Activated CD4-positive, alpha-beta T cell treated with anti-CD3 and anti-CD28 coated beads, Interleukin-2, amount 50 U/mL, for 24 hours (primary cell): ENCODE results near the gene PRPF40B.
"Not testable (repeated sequence)": the region's sequence is repeated elsewhere in the genome, so short reads cannot be mapped to it uniquely, and the experiment has no call there.

Source experiments
- DNase-seq, 2 donors: peaks; one replicate each; pipeline ENCODE4 v3.0.0-alpha.2; 2020; ENCODE audit warnings: low read depth in 1 of 2, low spot score in 1 of 2

The PRPF40B gene

GRCh38 chr12:49609059-49609874 lies 14.1 kb upstream of the PRPF40B start:
- DNase-seq = no peak

- no peak for DNase-seq
These were observed 13.5 kb upstream of the PRPF40B start for GRCh38 chr12:49609875-49610154.

- DNase-seq = not testable (repeated sequence)
These were observed 12.6 kb upstream of the PRPF40B start for GRCh38 chr12:49610785-49611184.

- DNase-seq = no peak
These were observed 11.2 kb upstream of the PRPF40B start for GRCh38 chr12:49612210-49612609.

GRCh38 chr12:49615725-49616124 lies 7.6 kb upstream of the PRPF40B start:
- DNase-seq = no peak

- DNase-seq = no peak
These were observed 6.7 kb upstream of the PRPF40B start for GRCh38 chr12:49616533-49617219.

- no peak for DNase-seq
These were observed 4.8 kb upstream of the PRPF40B start for GRCh38 chr12:49618576-49618975.

- no peak for DNase-seq
These were observed 4.1 kb upstream of the PRPF40B start for GRCh38 chr12:49619286-49619685.

- no peak for DNase-seq
These were observed 1.5 kb upstream of the PRPF40B start for GRCh38 chr12:49621651-49622500.

- peak; percentile 27 to 46 for DNase-seq
These were observed 740 bp upstream of the PRPF40B start for GRCh38 chr12:49622501-49623141.

GRCh38 chr12:49624921-49625577 lies 1.7 kb downstream of the PRPF40B start:
- DNase-seq = no peak

GRCh38 chr12:49626169-49626835 lies 2.9 kb downstream of the PRPF40B start:
- DNase-seq = peak in 1 of 2 donors; percentile 39

GRCh38 chr12:49626836-49627235 lies 3.5 kb downstream of the PRPF40B start:
- DNase-seq = no peak

GRCh38 chr12:49627752-49628360 lies 4.5 kb downstream of the PRPF40B start:
- no peak for DNase-seq

GRCh38 chr12:49631336-49631907 lies 8.1 kb downstream of the PRPF40B start:
- DNase-seq = no peak

GRCh38 chr12:49632401-49632800 lies 9.0 kb downstream of the PRPF40B start:
- DNase-seq = no peak

GRCh38 chr12:49632986-49633702 lies 9.8 kb downstream of the PRPF40B start:
- DNase-seq = no peak

- DNase-seq = no peak
These were observed 10.5 kb downstream of the PRPF40B start for GRCh38 chr12:49633703-49634345.
